Measurements from ENCODE around the gene NOXO1.

NOXO1 gene

GRCh38 chr16:1991588-1991947 lies 10.3 kb upstream of the NOXO1 start:
- Histone ChIP-seq H3K4me1 (ENCODE audit: insufficient read depth, low read length) (peaks cover 17% of the 10 kb centered on the region; the same call in 1 of the 2 replicates), H3K9me3 (ENCODE audit: insufficient read depth, low read depth, low read length) (no peaks in the 10 kb centered on the region), H3K9ac (ENCODE audit: low read depth, low read length) (no peak overlapping the region), H3K36me3 (ENCODE audit: insufficient read depth, low read depth, low read length) (peaks cover 5% of the 10 kb centered on the region), H3K4me3 (ENCODE audit: low read length) (peak overlapping the region; percentile 80; the same call in 1 of the 2 replicates), H3K27me3 (ENCODE audit: insufficient read depth, low read length) (peaks cover 44% of the 10 kb centered on the region), H3K27ac (ENCODE audit: low read length) (no peak overlapping the region)

GRCh38 chr16:1991135-1991551 lies 9.9 kb upstream of the NOXO1 start:
- Histone ChIP-seq H3K4me3 (ENCODE audit: low read length) (peak overlapping the region; percentile 80), H3K9ac (ENCODE audit: low read depth, low read length) (peak overlapping the region; percentile 68; the same call in 1 of the 2 replicates), H3K27me3 (ENCODE audit: insufficient read depth, low read length) (peaks cover 44% of the 10 kb centered on the region), H3K27ac (ENCODE audit: low read length) (no peak overlapping the region), H3K9me3 (ENCODE audit: insufficient read depth, low read depth, low read length) (no peaks in the 10 kb centered on the region), H3K36me3 (ENCODE audit: insufficient read depth, low read depth, low read length) (peaks cover 10% of the 10 kb centered on the region), H3K4me1 (ENCODE audit: insufficient read depth, low read length) (peaks cover 17% of the 10 kb centered on the region; the same call in 1 of the 2 replicates)

GRCh38 chr16:1990351-1991134 lies 9.3 kb upstream of the NOXO1 start:
- Histone ChIP-seq H3K4me1 (ENCODE audit: insufficient read depth, low read length) (peaks cover 17% of the 10 kb centered on the region; the same call in 1 of the 2 replicates), H3K36me3 (ENCODE audit: insufficient read depth, low read depth, low read length) (peaks cover 16% of the 10 kb centered on the region), H3K27me3 (ENCODE audit: insufficient read depth, low read length) (peaks cover 44% of the 10 kb centered on the region), H3K4me3 (ENCODE audit: low read length) (peak overlapping the region; percentile 80), H3K9ac (ENCODE audit: low read depth, low read length) (peak overlapping the region; percentile 68; the same call in 1 of the 2 replicates), H3K27ac (ENCODE audit: low read length) (no peak overlapping the region), H3K9me3 (ENCODE audit: insufficient read depth, low read depth, low read length) (no peaks in the 10 kb centered on the region)

GRCh38 chr16:1990101-1990350 lies 8.8 kb upstream of the NOXO1 start:
- Histone ChIP-seq H3K9ac (ENCODE audit: low read depth, low read length) (no peak overlapping the region), H3K27ac (ENCODE audit: low read length) (no peak overlapping the region), H3K4me3 (ENCODE audit: low read length) (peak overlapping the region; percentile 80; the same call in 1 of the 2 replicates), H3K27me3 (ENCODE audit: insufficient read depth, low read length) (peaks cover 44% of the 10 kb centered on the region), H3K36me3 (ENCODE audit: insufficient read depth, low read depth, low read length) (peaks cover 21% of the 10 kb centered on the region), H3K9me3 (ENCODE audit: insufficient read depth, low read depth, low read length) (no peaks in the 10 kb centered on the region), H3K4me1 (ENCODE audit: insufficient read depth, low read length) (peaks cover 18% of the 10 kb centered on the region; the same call in 1 of the 2 replicates)

- H3K27me3 ChIP-seq (ENCODE audit: insufficient read depth, low read length), result peaks cover 44% of the 10 kb centered on the region
- H3K36me3 ChIP-seq (ENCODE audit: insufficient read depth, low read depth, low read length), result peaks cover 22% of the 10 kb centered on the region
- H3K9me3 ChIP-seq (ENCODE audit: insufficient read depth, low read depth, low read length), result no peaks in the 10 kb centered on the region
- H3K9ac ChIP-seq (ENCODE audit: low read depth, low read length), result peak within 1 kb of the TSS; percentile 68; the same call in 1 of the 2 replicates
- H3K4me1 ChIP-seq (ENCODE audit: insufficient read depth, low read length), result peaks cover 21% of the 10 kb centered on the region; the same call in 1 of the 2 replicates
- peak within 1 kb of the TSS; percentile 80 for H3K4me3 ChIP-seq (ENCODE audit: low read length)
- no peak within 1 kb of the TSS for H3K27ac ChIP-seq (ENCODE audit: low read length)
These were observed 8.2 kb upstream of the NOXO1 start, which contains the start of gene SYNGR3 for GRCh38 chr16:1989209-1990100. Gene SYNGR3 (plus strand): TSS chr16:1989970. CDS start chr16:1990103, 133 bp downstream.

GRCh38 chr16:1987198-1987597 lies 5.9 kb upstream of the NOXO1 start:
- Histone ChIP-seq H3K9ac (ENCODE audit: low read depth, low read length) (no peak overlapping the region), H3K27me3 (ENCODE audit: insufficient read depth, low read length) (peaks cover 49% of the 10 kb centered on the region), H3K9me3 (ENCODE audit: insufficient read depth, low read depth, low read length) (no peaks in the 10 kb centered on the region), H3K36me3 (ENCODE audit: insufficient read depth, low read depth, low read length) (peaks cover 22% of the 10 kb centered on the region), H3K4me3 (ENCODE audit: low read length) (no peak overlapping the region), H3K27ac (ENCODE audit: low read length) (no peak overlapping the region), H3K4me1 (ENCODE audit: insufficient read depth, low read length) (peaks cover 21% of the 10 kb centered on the region; the same call in 1 of the 2 replicates)

GRCh38 chr16:1985466-1986150 lies 4.3 kb upstream of the NOXO1 start:
- H3K4me1 ChIP-seq (ENCODE audit: insufficient read depth, low read length), result peaks cover 16% of the 10 kb centered on the region; the same call in 1 of the 2 replicates
- no peaks in the 10 kb centered on the region for H3K9me3 ChIP-seq (ENCODE audit: insufficient read depth, low read depth, low read length)
- peaks cover 22% of the 10 kb centered on the region for H3K36me3 ChIP-seq (ENCODE audit: insufficient read depth, low read depth, low read length)
- no peak overlapping the region for H3K27ac ChIP-seq (ENCODE audit: low read length)
- H3K4me3 ChIP-seq (ENCODE audit: low read length), result peak overlapping the region; percentile 91; the same call in 1 of the 2 replicates
- peaks cover 51% of the 10 kb centered on the region for H3K27me3 ChIP-seq (ENCODE audit: insufficient read depth, low read length)
- peak overlapping the region; percentile 90; the same call in 1 of the 2 replicates for H3K9ac ChIP-seq (ENCODE audit: low read depth, low read length)

- H3K27ac ChIP-seq (ENCODE audit: low read length), result no peak overlapping the region
- no peaks in the 10 kb centered on the region for H3K9me3 ChIP-seq (ENCODE audit: insufficient read depth, low read depth, low read length)
- peaks cover 15% of the 10 kb centered on the region; the same call in 1 of the 2 replicates for H3K4me1 ChIP-seq (ENCODE audit: insufficient read depth, low read length)
- peak overlapping the region; percentile 90 for H3K9ac ChIP-seq (ENCODE audit: low read depth, low read length)
- H3K27me3 ChIP-seq (ENCODE audit: insufficient read depth, low read length), result peaks cover 56% of the 10 kb centered on the region
- H3K4me3 ChIP-seq (ENCODE audit: low read length), result peak overlapping the region; percentile 91
- H3K36me3 ChIP-seq (ENCODE audit: insufficient read depth, low read depth, low read length), result peaks cover 22% of the 10 kb centered on the region
These were observed 3.3 kb upstream of the NOXO1 start for GRCh38 chr16:1984347-1985225.

- Histone ChIP-seq H3K9me3 (ENCODE audit: insufficient read depth, low read depth, low read length) (no peaks in the 10 kb centered on the region), H3K27ac (ENCODE audit: low read length) (no peak within 1 kb of the TSS), H3K27me3 (ENCODE audit: insufficient read depth, low read length) (peaks cover 56% of the 10 kb centered on the region), H3K4me3 (ENCODE audit: low read length) (peak within 1 kb of the TSS; percentile 91), H3K4me1 (ENCODE audit: insufficient read depth, low read length) (peaks cover 9% of the 10 kb centered on the region; the same call in 1 of the 2 replicates), H3K9ac (ENCODE audit: low read depth, low read length) (peak within 1 kb of the TSS; percentile 90), H3K36me3 (ENCODE audit: insufficient read depth, low read depth, low read length) (peaks cover 22% of the 10 kb centered on the region)
These were observed 2.5 kb upstream of the NOXO1 start, which contains the start of gene GFER for GRCh38 chr16:1983544-1984346. Gene GFER (plus strand): TSS chr16:1984193. CDS start chr16:1984219, 26 bp downstream.

GRCh38 chr16:1982991-1983543 lies 1.8 kb upstream of the NOXO1 start:
- H3K4me3 ChIP-seq (ENCODE audit: low read length), result peak overlapping the region; percentile 91
- H3K27me3 ChIP-seq (ENCODE audit: insufficient read depth, low read length), result peaks cover 52% of the 10 kb centered on the region
- peak overlapping the region; percentile 33; the same call in 1 of the 2 replicates for H3K9ac ChIP-seq (ENCODE audit: low read depth, low read length)
- peaks cover 9% of the 10 kb centered on the region; the same call in 1 of the 2 replicates for H3K4me1 ChIP-seq (ENCODE audit: insufficient read depth, low read length)
- H3K9me3 ChIP-seq (ENCODE audit: insufficient read depth, low read depth, low read length), result no peaks in the 10 kb centered on the region
- H3K36me3 ChIP-seq (ENCODE audit: insufficient read depth, low read depth, low read length), result peaks cover 22% of the 10 kb centered on the region
- no peak overlapping the region for H3K27ac ChIP-seq (ENCODE audit: low read length)

Data from iPS-20b (cell line).